ENCODE measurements around the gene TMEM212.
"Not testable (repeated sequence)": the region's sequence is repeated elsewhere in the genome, so short reads cannot be mapped to it uniquely, and the experiment has no call there.

TMEM212 gene

GRCh38 chr3:171834461-171834801, 8.7 kb upstream of the TMEM212 start:
- no peak for DNase-seq (ENCODE audit: low read depth)

DNA sequence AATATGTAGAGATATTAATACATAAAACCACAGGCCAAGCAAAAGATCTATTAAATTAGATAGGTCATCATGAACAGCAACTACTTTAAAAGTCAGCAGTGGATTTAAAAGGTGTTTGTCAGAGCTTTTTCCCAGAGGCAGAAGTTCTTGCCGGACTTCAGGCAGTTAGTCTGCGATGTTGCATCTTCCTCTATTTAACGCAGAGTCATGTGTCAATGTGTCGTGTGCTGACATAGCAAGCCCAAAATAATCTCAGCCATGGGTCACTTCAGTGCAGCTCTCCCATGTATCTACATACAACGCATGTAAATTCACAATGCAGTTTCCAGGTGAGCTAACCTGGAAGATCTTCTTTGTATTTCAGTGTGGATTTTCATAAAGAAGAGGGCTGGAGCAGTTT, 8.0 kb upstream of the TMEM212 start:
- DNase-seq (ENCODE audit: low read depth) = no peak

DNA sequence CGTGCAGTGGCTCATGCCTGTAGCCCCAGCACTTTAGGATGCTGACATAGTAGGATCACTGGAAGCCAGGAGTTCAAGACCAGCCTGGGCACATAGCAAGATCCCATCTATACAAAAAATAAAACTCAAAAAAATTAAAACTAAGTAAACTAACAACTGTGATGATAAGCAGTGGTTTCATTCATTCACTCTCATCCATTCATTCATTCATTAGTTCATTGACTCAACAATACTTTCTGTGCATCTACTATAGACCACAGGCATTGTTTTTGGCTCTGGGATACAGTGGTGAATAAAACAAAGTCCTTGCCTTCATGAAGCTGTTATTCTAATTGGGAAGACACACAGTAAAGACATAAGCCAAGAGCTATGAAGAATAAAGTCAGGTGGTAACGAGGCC, 7.5 kb upstream of the TMEM212 start:
- no peak for DNase-seq (ENCODE audit: low read depth)

GRCh38 chr3:171836855-171837254, 6.3 kb upstream of the TMEM212 start:
- no peak for DNase-seq (ENCODE audit: low read depth)

DNA sequence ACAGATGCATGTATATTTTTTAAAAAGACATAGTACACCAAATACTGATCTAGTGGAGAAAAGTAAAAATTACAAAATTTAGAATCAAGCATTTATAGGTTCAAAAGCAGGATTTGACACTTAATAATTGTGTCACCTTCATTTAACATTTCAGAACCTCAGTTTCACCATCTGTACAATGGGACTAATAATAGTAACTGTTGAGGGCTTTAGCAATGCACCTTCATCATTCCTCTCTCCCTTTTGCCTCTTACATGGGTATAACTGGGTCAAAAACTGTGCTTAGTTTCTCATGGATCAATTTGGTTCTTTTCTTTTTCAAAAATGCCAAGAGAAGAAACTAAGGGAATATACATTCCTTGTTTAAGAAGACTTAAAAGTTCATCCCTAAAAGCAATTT, 5.5 kb upstream of the TMEM212 start:
- DNase-seq (ENCODE audit: low read depth) = no peak

DNA sequence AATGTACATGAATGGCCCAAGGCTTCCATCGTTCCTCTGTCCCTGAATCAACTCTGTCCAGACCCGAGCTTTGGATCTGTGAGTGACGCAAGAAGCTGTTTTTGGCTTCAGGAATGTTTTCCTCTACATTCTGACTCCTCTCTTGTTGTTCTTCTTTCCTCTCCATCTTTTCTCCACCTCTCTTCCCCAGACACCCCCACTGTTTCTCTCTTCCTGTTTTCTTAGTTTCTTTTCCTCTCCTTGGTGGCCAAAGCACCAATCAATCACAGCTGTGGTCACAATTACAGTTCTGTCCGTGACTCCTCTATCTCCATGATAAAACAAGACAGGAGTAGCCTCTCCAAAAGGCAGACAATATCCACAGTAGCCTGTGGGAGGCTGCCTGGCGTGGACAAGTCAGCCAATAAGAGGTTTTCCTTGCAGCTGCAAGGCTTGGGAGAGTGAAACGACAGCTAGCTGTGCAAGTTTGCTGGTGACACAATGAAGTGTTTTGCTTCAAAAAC, 4.9 kb upstream of the TMEM212 start:
- no peak for DNase-seq (ENCODE audit: low read depth)

DNA sequence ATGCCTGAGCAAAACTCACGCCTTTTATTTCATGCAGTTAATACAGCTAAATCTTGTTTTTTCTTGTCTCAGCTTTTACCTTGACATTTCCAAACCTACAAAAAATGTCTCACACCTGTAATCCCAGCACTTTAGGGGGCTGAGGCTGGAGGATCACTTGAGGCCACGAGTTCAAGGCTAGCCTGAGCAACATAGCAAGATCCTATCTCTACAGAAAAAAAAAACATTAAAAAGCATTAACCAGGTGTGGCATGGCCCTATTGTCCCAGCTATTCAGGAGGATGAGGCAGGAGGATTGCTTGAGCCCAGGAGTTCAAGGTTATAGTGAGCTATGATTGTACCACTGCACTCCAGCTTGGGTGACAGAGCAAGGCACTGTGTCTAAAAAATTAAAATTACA, 3.9 kb upstream of the TMEM212 start:
- DNase-seq (ENCODE audit: low read depth) = no peak

DNA sequence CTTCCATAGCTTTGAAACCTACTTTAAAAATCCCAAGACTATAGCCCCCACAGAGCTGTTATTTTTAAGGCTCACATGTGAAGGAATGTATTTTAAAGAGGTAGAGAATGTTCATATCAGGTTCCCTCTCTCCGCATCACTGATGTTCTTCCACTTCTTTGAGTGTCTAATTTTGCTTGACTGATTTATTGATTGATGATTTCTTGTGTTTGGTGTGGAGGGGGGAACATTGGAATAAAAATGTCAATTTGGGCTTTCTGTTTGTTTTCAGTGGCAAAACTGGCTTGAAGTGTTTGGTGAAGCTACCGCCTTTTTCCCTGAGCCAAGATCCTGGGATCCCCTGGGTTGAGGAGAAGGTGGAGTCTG, 2.7 kb upstream of the TMEM212 start:
- DNase-seq (ENCODE audit: low read depth) = no peak

DNA sequence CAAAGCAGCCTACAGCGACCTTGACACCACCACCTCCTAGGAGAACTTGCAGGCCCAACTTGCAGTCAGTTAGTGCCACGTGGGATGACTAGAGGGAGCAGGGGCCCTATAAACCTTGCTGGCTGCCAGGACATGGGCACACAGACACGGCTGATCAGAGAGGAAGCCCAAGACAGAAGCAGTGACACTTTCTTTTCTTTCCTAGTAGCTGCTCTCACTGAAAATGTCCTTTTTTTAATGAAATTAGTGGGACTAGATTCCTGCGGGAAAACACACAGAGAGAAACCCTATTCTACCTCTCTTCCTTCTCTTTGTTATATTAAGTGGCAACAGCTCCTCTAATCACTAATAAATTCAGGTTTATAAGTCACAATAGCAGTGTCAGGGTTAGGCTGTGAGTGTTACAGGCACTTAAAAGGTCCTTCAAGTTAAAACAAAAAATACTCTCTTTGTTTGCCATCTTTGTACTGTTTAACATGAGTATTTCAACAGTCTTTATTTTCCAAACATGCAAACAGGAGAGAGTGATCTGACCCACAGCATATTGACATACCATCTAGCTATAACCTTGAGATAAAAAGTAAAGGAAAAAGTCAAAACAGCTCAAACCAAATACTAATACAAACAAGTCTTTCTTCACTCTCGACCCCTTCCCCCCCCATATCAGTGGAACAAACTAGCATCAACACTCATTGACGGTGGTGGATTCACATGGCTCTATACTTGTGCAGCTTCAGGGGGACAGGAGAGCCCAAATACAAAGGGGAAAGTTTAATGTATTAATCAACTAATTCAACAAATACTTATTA, 2.1 kb upstream of the TMEM212 start:
- DNase-seq (ENCODE audit: low read depth) = no peak

DNA sequence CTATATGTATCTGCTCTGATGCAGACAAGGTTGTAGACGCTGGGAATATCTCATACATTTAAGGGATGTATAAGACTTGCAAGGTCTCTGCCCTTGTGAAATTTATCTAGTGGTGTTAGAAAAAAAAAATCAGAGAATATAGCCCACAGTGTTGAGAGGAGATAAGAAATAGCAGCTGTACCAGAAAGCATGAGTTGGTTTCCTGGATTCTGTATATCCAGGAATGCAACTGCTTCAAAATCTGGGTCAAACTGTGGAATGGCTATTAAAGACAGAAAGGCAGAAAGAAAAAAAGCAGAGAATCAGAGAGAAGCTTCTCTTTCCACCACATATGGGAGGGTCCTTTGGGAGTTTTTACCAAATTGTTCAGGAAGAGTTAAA, 1.5 kb upstream of the TMEM212 start:
- DNase-seq (ENCODE audit: low read depth) = no peak

GRCh38 chr3:171844873-171845272, 1.7 kb downstream of the TMEM212 start:
- DNase-seq (ENCODE audit: low read depth) = no peak

- no peak for DNase-seq (ENCODE audit: low read depth)
These were observed 2.5 kb downstream of the TMEM212 start for GRCh38 chr3:171845481-171846284.

GRCh38 chr3:171846597-171846996, 3.4 kb downstream of the TMEM212 start:
- DNase-seq (ENCODE audit: low read depth) = no peak

DNA sequence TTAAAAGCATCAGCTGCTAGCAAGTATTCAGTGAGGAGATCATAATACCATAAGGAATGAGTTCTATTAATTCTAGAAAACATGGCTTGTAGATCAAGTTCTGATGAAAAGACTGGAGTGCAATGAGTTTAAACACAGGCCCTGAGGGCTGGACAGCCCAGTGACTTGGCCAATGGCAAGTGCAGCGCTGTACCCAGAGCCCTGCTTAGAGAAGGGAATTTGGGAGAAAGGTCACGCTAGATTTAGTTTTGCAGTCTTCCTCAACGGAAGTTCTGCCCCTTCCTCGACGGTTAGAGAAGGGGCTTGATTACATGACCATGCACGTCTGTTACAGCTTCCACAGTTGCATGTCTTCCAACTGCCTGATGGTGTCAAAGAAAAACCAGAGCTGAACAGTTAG, 4.0 kb downstream of the TMEM212 start:
- DNase-seq (ENCODE audit: low read depth) = no peak

DNA sequence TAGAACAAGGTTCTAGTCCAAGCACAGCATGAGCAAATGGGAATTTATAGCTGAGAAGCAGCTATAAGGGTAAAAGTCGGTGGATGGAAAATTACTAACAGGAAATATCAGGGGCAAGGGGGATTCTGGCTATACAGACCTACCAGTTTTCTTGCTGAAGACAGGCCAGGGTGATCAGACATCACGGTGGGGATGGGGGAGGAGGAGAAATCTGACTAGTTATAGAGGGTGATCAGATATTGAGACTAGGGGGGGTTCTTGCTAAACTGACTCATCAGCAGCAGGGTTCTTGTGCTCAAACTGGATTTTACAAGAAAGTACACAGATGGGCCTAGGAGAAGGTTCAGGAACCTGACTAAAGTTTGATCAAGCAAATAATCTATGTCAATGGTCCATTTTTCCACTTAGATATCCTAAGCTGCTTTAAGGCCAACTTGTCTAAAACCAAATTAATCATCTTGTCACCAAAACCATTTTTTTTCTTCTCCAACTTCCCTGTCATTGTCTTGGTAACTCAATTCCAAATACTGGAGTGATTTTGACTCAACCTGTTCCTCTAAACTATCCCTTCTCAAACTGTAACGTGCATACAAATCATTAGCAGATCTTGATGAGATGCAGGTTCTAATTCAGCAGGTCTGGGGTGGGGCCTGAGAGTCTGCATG, 4.6 kb downstream of the TMEM212 start:
- DNase-seq (ENCODE audit: low read depth) = no peak

GRCh38 chr3:171849617-171850319, 6.6 kb downstream of the TMEM212 start:
- DNase-seq (ENCODE audit: low read depth) = no peak

DNA sequence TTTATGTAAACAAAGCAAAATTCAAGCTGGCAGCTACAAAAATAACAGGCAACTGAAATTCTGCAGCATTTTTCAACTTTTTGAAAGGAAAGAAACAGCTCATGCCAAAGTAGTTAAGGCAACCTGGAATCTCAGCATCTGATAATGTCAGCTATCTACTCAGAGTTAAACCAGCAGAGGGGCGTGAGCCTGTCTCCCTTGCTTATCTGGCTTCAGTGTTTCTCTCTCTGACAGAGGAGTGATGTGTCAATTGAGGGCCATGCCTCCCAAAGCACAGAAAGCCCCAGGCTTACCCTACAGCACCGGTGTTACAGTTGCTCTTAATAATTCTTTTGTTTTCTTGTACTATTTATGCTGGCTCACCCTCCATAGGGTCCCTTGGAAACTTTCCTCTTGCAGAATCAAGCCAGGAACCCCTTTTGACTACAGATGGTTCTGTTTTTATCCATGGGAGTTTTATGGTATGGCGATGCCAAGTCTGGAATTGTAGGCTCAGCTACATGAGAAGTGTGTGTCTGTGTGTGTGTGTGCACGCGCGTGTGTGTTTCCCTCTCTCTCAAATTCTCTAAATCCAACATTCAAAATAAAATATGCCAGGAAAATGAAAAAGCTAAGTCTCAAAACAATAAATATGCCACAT, 7.3 kb downstream of the TMEM212 start:
- no peak for DNase-seq (ENCODE audit: low read depth)

GRCh38 chr3:171850960-171851659, 8.0 kb downstream of the TMEM212 start:
- no peak for DNase-seq (ENCODE audit: low read depth)

GRCh38 chr3:171851660-171852058, 8.5 kb downstream of the TMEM212 start:
- no peak for DNase-seq (ENCODE audit: low read depth)

DNA sequence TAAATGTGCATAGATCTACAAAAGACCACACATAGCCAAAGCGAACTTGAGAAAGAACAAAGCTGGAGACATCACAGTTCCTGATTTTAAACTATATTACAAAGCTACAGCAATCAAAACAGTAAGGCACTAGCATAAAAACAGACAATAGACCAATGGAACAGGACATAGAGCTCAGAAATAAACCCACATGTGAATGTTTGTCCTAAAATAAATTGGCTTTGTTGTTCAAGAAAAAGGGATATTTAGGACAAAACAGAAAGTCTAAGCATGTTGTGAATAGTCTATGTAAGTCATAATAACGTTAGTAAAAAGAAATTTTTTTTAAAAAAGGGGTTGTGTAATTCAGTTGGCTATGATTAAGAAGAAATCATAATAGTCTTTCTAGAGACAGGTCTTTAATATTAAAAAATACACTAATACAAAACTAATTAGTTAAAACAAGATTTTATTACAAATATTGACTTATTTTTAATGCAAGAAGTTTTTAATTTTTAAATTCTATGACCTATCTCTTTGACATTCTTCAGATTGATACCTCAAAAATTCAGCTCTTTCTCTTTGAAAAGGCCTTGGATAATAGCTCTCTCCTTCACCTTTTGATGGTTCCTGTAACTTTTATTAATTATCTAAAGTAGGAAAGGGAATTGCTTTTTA, 11.6 kb downstream of the TMEM212 start:
- no peak for DNase-seq (ENCODE audit: low read depth)

DNA sequence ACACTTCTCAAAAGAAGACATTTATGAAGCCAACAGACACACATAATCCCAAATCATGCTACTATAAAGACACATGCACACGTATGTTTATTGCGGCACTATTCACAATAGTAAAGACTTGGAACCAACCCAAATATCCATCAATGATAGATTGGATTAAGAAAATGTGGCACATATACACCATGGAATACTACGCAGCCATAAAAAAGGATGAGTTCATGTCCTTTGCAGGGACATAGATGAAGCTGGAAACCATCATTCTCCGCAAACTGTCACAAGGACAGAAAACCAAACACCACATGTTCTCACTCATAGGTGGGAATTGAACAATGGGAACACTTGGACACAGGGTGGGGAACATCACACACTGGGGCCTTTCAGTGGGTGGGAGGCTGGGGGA, 15.6 kb downstream of the TMEM212 start:
- not testable (repeated sequence) for DNase-seq (ENCODE audit: low read depth)
